Caki2 (cell line): ENCODE results near the gene KCNB1. TPM values are rescaled to one million over a fixed set of nuclear protein-coding genes. Genes with fewer than 3 reads are reported as not detected.

Experiments
- DNase-seq: peaks from one replicate; pipeline ENCODE4 v3.0.0-alpha.2; 2015; ENCODE audit warnings: low read depth
- in situ Hi-C: cut with HindIII; loops from 2 replicates; pipeline ENCODE4 v1.10.0; 2016; ENCODE audit warnings: low sequenced_read_pairs, low pct_unique_long_range_greater_than_20kb, mixed read lengths
- total RNA-seq: library from RNA; depleted of rRNA; stranded (reverse); fragments of >200 nt; shearing (Covaris generic); gene quantifications from 2 replicates; pipeline ENCODE4 v1.2.3, GENCODE V29; 2014; ENCODE audit warnings: low replicate concordance

KCNB1 gene
- total RNA-seq, 1 experiment from 2014 or later, result not detected

GRCh38 chr20:49353348-49353747, 129.1 kb downstream of the KCNB1 start:
- in situ Hi-C loops, result no loop called here

GRCh38 chr20:49352751-49353150, 129.7 kb downstream of the KCNB1 start:
- DNase-seq, result no peak
- in situ Hi-C loops, result no loop called here

More at GRCh38 chr20:49353348-49353747, 129.1 kb downstream of the KCNB1 start:
- DNase-seq, result no peak

- in situ Hi-C loops, result no loop called here
- DNase-seq, result no peak
Observed at GRCh38 chr20:49351775-49352174, 130.7 kb downstream of the KCNB1 start.

- DNase-seq, result no peak
- in situ Hi-C loops, result no loop called here
Observed at GRCh38 chr20:49349694-49350252, 132.7 kb downstream of the KCNB1 start.

- in situ Hi-C loops, result no loop called here
- no peak for DNase-seq
Observed at GRCh38 chr20:49349078-49349477, 133.4 kb downstream of the KCNB1 start.

GRCh38 chr20:49348563-49348962, 133.9 kb downstream of the KCNB1 start:
- in situ Hi-C loops, result no loop called here
- no peak for DNase-seq

GRCh38 chr20:49347156-49347555, 135.3 kb downstream of the KCNB1 start:
- in situ Hi-C loops, result no loop called here
- no peak for DNase-seq

- in situ Hi-C loops, result no loop called here
Observed at GRCh38 chr20:49346682-49347081, 135.8 kb downstream of the KCNB1 start.

GRCh38 chr20:49345524-49345923, 136.9 kb downstream of the KCNB1 start:
- DNase-seq, result no peak
- in situ Hi-C loops, result no loop called here

More at GRCh38 chr20:49346682-49347081, 135.8 kb downstream of the KCNB1 start:
- no peak for DNase-seq

- in situ Hi-C loops, result no loop called here
- peak; percentile 48 for DNase-seq
Observed at GRCh38 chr20:49344975-49345374, 137.5 kb downstream of the KCNB1 start.

GRCh38 chr20:49344140-49344539, 138.3 kb downstream of the KCNB1 start:
- in situ Hi-C loops, result no loop called here

GRCh38 chr20:49343246-49343645, 139.2 kb downstream of the KCNB1 start:
- in situ Hi-C loops, result no loop called here

More at GRCh38 chr20:49344140-49344539, 138.3 kb downstream of the KCNB1 start:
- DNase-seq, result no peak

GRCh38 chr20:49340161-49340966, 142.1 kb downstream of the KCNB1 start:
- in situ Hi-C loops, result no loop called here
- DNase-seq, result no peak

More at GRCh38 chr20:49343246-49343645, 139.2 kb downstream of the KCNB1 start:
- DNase-seq, result no peak

- in situ Hi-C loops, result no loop called here
- DNase-seq, result no peak
Observed at GRCh38 chr20:49339123-49339522, 143.3 kb downstream of the KCNB1 start.

- in situ Hi-C loops, result no loop called here
- DNase-seq, result no peak
Observed at GRCh38 chr20:49338061-49338460, 144.4 kb downstream of the KCNB1 start.

GRCh38 chr20:49337357-49337756, 145.1 kb downstream of the KCNB1 start:
- in situ Hi-C loops, result no loop called here

GRCh38 chr20:49336786-49337185, 145.7 kb downstream of the KCNB1 start:
- in situ Hi-C loops, result no loop called here
- no peak for DNase-seq

More at GRCh38 chr20:49337357-49337756, 145.1 kb downstream of the KCNB1 start:
- no peak for DNase-seq

- in situ Hi-C loops, result no loop called here
- DNase-seq, result no peak
Observed at GRCh38 chr20:49335476-49335875, 147.0 kb downstream of the KCNB1 start.

- in situ Hi-C loops, result no loop called here
- no peak for DNase-seq
Observed at GRCh38 chr20:49330701-49331615, 151.5 kb downstream of the KCNB1 start.
